ENCODE data around the gene ATP8B4. TPM values are rescaled to one million over a fixed set of nuclear protein-coding genes. Genes with fewer than 3 reads are reported as not detected.

The ATP8B4 gene
- total and polyA plus RNA-seq, 4 donors, result 1.9 to 19.7 (median 12.4) TPM

DNA sequence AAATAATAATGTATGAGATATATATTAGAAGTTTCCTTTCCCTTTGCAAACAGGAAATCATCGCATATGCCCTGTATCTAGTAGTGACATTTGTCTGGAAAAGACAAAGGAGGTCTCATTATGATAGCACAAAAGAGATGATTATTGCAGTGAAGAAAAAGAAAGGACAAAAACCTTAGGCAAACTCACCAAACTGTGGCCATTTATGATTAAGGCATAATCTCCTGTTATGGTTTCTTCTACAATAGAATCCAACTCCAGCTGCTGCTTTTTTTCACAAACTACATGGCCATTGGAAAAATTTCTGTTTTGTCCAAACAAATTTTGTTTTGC is 218.2 kb downstream of the ATP8B4 start:
- Histone ChIP-seq H3K27ac (ENCODE audit: low read depth in 1 of 2, low read length in 2 of 2) (no peak overlapping the region), H3K36me3 (ENCODE audit: control insufficient read depth in 4 of 4, insufficient read depth in 3 of 4, low read depth in 1 of 4, low read length in 3 of 4) (no peaks in the 10 kb centered on the region), H3K4me3 (ENCODE audit: low read depth in 1 of 3, low read length in 3 of 3) (no peak overlapping the region), H3K27me3 (ENCODE audit: control insufficient read depth in 4 of 4, insufficient read depth in 4 of 4, low read length in 3 of 4) (no peaks in the 10 kb centered on the region), H3K9ac (ENCODE audit: low read depth in 1 of 2, low read length in 2 of 2) (no peak overlapping the region), H3K9me3 (ENCODE audit: control insufficient read depth in 4 of 4, low read length in 3 of 4) (no peaks in the 10 kb centered on the region), H3K4me1 (ENCODE audit: control insufficient read depth in 4 of 4, insufficient read depth in 4 of 4, low read length in 3 of 4) (peaks cover under 1 to 4% (median 2%) of the 10 kb centered on the region in 4 donors)
- DNase-seq (ENCODE audit: low spot score), result no peak
- 69% methylated on average over 1 of the region's 1 CpG for WGBS
- TF ChIP-seq, protein P1, sequence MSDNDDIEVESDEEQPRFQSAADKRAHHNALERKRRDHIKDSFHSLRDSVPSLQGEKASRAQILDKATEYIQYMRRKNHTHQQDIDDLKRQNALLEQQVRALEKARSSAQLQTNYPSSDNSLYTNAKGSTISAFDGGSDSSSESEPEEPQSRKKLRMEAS (IDR thresholded peaks at IDR 0.05), result no peak
- TF ChIP-seq SP1 (IDR thresholded peaks at IDR 0.05) (no peak), NR2F2 (IDR thresholded peaks at IDR 0.05) (no peak), YY1 (IDR thresholded peaks at IDR 0.05) (no peak), FOXA1 (IDR thresholded peaks at IDR 0.05) (no peak), GABPA (IDR thresholded peaks at IDR 0.05 in 1 of 2, conservative IDR thresholded peaks at IDR 0.05 in 1 of 2) (no peak), ATF3 (IDR thresholded peaks at IDR 0.05) (no peak), HNF4A (conservative IDR thresholded peaks at IDR 0.05) (no peak), RXRA (IDR thresholded peaks at IDR 0.05) (no peak), FOXA2 (IDR thresholded peaks at IDR 0.05) (no peak), RAD21 (IDR thresholded peaks at IDR 0.05) (no peak), HNF4G (IDR thresholded peaks at IDR 0.05) (no peak)
- TF ChIP-seq, protein P2, sequence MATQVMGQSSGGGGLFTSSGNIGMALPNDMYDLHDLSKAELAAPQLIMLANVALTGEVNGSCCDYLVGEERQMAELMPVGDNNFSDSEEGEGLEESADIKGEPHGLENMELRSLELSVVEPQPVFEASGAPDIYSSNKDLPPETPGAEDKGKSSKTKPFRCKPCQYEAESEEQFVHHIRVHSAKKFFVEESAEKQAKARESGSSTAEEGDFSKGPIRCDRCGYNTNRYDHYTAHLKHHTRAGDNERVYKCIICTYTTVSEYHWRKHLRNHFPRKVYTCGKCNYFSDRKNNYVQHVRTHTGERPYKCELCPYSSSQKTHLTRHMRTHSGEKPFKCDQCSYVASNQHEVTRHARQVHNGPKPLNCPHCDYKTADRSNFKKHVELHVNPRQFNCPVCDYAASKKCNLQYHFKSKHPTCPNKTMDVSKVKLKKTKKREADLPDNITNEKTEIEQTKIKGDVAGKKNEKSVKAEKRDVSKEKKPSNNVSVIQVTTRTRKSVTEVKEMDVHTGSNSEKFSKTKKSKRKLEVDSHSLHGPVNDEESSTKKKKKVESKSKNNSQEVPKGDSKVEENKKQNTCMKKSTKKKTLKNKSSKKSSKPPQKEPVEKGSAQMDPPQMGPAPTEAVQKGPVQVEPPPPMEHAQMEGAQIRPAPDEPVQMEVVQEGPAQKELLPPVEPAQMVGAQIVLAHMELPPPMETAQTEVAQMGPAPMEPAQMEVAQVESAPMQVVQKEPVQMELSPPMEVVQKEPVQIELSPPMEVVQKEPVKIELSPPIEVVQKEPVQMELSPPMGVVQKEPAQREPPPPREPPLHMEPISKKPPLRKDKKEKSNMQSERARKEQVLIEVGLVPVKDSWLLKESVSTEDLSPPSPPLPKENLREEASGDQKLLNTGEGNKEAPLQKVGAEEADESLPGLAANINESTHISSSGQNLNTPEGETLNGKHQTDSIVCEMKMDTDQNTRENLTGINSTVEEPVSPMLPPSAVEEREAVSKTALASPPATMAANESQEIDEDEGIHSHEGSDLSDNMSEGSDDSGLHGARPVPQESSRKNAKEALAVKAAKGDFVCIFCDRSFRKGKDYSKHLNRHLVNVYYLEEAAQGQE (IDR thresholded peaks at IDR 0.05), result no peak
- TF ChIP-seq, protein P3, sequence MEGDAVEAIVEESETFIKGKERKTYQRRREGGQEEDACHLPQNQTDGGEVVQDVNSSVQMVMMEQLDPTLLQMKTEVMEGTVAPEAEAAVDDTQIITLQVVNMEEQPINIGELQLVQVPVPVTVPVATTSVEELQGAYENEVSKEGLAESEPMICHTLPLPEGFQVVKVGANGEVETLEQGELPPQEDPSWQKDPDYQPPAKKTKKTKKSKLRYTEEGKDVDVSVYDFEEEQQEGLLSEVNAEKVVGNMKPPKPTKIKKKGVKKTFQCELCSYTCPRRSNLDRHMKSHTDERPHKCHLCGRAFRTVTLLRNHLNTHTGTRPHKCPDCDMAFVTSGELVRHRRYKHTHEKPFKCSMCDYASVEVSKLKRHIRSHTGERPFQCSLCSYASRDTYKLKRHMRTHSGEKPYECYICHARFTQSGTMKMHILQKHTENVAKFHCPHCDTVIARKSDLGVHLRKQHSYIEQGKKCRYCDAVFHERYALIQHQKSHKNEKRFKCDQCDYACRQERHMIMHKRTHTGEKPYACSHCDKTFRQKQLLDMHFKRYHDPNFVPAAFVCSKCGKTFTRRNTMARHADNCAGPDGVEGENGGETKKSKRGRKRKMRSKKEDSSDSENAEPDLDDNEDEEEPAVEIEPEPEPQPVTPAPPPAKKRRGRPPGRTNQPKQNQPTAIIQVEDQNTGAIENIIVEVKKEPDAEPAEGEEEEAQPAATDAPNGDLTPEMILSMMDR (IDR thresholded peaks at IDR 0.05; ENCODE audit: low read depth, low read length, missing input control), result no peak

GRCh38 chr15:49900006-49900902 is 218.8 kb downstream of the ATP8B4 start:
- no peak overlapping the region for H3K27ac ChIP-seq (ENCODE audit: low read depth in 1 of 2, low read length in 2 of 2)
- TF ChIP-seq FOXA1 (IDR thresholded peaks at IDR 0.05) (no peak), RXRA (IDR thresholded peaks at IDR 0.05) (no peak), JUND (IDR thresholded peaks at IDR 0.05) (no peak), EGR1 (IDR thresholded peaks at IDR 0.05; ENCODE audit: low read depth in 2 of 2) (no peak), TAF1 (conservative IDR thresholded peaks at IDR 0.05) (no peak), NR2F2 (IDR thresholded peaks at IDR 0.05) (no peak), SP1 (IDR thresholded peaks at IDR 0.05) (no peak), FOXA2 (IDR thresholded peaks at IDR 0.05) (no peak), GABPA (IDR thresholded peaks at IDR 0.05 in 1 of 2, conservative IDR thresholded peaks at IDR 0.05 in 1 of 2) (no peak)
- TF ChIP-seq, protein P1 (IDR thresholded peaks at IDR 0.05), result no peak
- TF ChIP-seq, protein P2 (IDR thresholded peaks at IDR 0.05), result no peak
- TF ChIP-seq, protein P4, sequence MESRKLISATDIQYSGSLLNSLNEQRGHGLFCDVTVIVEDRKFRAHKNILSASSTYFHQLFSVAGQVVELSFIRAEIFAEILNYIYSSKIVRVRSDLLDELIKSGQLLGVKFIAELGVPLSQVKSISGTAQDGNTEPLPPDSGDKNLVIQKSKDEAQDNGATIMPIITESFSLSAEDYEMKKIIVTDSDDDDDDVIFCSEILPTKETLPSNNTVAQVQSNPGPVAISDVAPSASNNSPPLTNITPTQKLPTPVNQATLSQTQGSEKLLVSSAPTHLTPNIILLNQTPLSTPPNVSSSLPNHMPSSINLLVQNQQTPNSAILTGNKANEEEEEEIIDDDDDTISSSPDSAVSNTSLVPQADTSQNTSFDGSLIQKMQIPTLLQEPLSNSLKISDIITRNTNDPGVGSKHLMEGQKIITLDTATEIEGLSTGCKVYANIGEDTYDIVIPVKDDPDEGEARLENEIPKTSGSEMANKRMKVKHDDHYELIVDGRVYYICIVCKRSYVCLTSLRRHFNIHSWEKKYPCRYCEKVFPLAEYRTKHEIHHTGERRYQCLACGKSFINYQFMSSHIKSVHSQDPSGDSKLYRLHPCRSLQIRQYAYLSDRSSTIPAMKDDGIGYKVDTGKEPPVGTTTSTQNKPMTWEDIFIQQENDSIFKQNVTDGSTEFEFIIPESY (IDR thresholded peaks at IDR 0.05), result no peak
- H3K9me3 ChIP-seq (ENCODE audit: control insufficient read depth in 4 of 4, low read length in 3 of 4), result no peaks in the 10 kb centered on the region
- DNase-seq (ENCODE audit: low spot score), result no peak
- no peak overlapping the region for H3K4me3 ChIP-seq (ENCODE audit: low read depth in 1 of 3, low read length in 3 of 3)
- no peaks in the 10 kb centered on the region for H3K27me3 ChIP-seq (ENCODE audit: control insufficient read depth in 4 of 4, insufficient read depth in 4 of 4, low read length in 3 of 4)
- WGBS, result 67% methylated on average over 5 of the region's 5 CpGs
- H3K9ac ChIP-seq (ENCODE audit: low read depth in 1 of 2, low read length in 2 of 2), result no peak overlapping the region
- no peaks in the 10 kb centered on the region for H3K36me3 ChIP-seq (ENCODE audit: control insufficient read depth in 4 of 4, insufficient read depth in 3 of 4, low read depth in 1 of 4, low read length in 3 of 4)
- peaks cover 1 to 7% (median 5%) of the 10 kb centered on the region in 4 donors for H3K4me1 ChIP-seq (ENCODE audit: control insufficient read depth in 4 of 4, insufficient read depth in 4 of 4, low read length in 3 of 4)

Data from liver (tissue), 9 donors.